Hematopoietic multipotent progenitor cell treated with erythropoietin and hydrocortisone succinate and interleukin-3 and kit ligand, for 6 days (in vitro differentiated cells): Measurements from ENCODE around the gene ZBTB16.

ENCODE experiments used
- DNase-seq: peaks from one replicate; pipeline ENCODE4 v3.0.0-alpha.2; 2015

Gene ZBTB16

GRCh38 chr11:114270531-114271270 is 211.2 kb downstream of the ZBTB16 start:
- no peak for DNase-seq

- DNase-seq, result no peak
Observed at GRCh38 chr11:114271316-114271715, 211.8 kb downstream of the ZBTB16 start.

- DNase-seq, result no peak
Observed at GRCh38 chr11:114272311-114272710, 212.8 kb downstream of the ZBTB16 start.

GRCh38 chr11:114273071-114273470 is 213.6 kb downstream of the ZBTB16 start:
- no peak for DNase-seq

GRCh38 chr11:114273890-114274635 is 214.6 kb downstream of the ZBTB16 start:
- DNase-seq, result no peak

GRCh38 chr11:114274637-114275036 is 215.1 kb downstream of the ZBTB16 start:
- DNase-seq, result no peak

GRCh38 chr11:114275280-114275679 is 215.8 kb downstream of the ZBTB16 start:
- DNase-seq, result no peak

GRCh38 chr11:114276077-114276476 is 216.6 kb downstream of the ZBTB16 start:
- DNase-seq, result no peak

- DNase-seq, result no peak
Observed at GRCh38 chr11:114277637-114278341, 218.3 kb downstream of the ZBTB16 start.

GRCh38 chr11:114278342-114279065 is 219.0 kb downstream of the ZBTB16 start:
- DNase-seq, result no peak

- no peak for DNase-seq
Observed at GRCh38 chr11:114279792-114280546, 220.5 kb downstream of the ZBTB16 start.

- DNase-seq, result peak; percentile 61
Observed at GRCh38 chr11:114280696-114281095, 221.2 kb downstream of the ZBTB16 start.

GRCh38 chr11:114281388-114281956 is 222.0 kb downstream of the ZBTB16 start:
- no peak for DNase-seq

GRCh38 chr11:114282488-114282887 is 223.0 kb downstream of the ZBTB16 start:
- DNase-seq, result no peak

- no peak for DNase-seq
Observed at GRCh38 chr11:114283422-114283821, 223.9 kb downstream of the ZBTB16 start.

- no peak for DNase-seq
Observed at GRCh38 chr11:114284021-114284420, 224.5 kb downstream of the ZBTB16 start.

- DNase-seq, result no peak
Observed at GRCh38 chr11:114284914-114285313, 225.4 kb downstream of the ZBTB16 start.

GRCh38 chr11:114285599-114285998 is 226.1 kb downstream of the ZBTB16 start:
- DNase-seq, result no peak

GRCh38 chr11:114286229-114286628 is 226.7 kb downstream of the ZBTB16 start:
- no peak for DNase-seq

- DNase-seq, result no peak
Observed at GRCh38 chr11:114287154-114287553, 227.6 kb downstream of the ZBTB16 start.

- no peak for DNase-seq
Observed at GRCh38 chr11:114288136-114288535, 228.6 kb downstream of the ZBTB16 start.

GRCh38 chr11:114289779-114290178 is 230.3 kb downstream of the ZBTB16 start:
- no peak for DNase-seq
